Measurements from ENCODE around the gene ZNF333.

ZNF333 gene

DNA sequence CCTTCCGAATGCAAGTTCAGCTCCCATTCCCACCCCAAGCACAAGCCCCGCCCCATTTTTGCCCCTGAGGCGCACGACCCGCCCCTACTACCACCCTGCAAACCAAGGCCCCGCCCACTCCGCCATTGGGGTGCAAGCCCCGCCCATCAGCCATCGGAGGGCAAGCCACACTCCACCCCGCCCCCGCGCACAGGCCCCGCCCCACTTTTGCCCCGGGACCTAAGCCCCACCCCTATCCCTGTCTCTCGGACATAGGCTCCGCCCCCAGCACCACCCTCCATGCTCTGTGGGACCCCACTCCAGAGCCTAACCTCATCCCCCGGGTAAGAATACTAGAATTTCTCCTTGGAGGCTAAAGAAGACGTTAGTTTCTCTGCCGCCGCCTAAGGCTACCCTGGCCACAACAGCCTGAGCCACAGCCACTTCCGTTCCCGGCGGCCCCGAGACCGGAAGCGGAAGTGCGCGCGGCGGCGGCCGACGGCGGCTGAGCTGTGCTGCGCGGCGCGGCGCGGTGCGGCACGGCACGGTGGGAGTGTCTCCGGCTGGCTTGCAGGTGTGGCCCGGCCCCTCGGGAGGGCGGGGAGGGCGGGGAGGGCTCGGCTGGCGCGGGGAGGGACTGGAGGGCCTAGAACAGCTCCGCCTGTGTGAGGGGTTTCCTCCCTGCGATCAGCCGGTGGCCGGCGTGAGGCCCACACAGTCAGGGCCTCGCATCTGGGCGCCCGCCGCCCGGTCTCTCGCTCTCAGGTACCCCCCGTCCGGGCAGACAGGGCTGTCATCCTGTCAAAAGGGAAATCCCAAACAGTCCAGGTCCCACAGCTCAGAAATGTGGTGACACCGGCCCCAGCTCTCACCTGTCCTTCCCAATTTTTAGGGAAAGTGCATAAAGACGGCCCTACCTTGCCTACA, at the start of gene ZNF333 (continued):
- TF ChIP-seq PRDM10 (tag by site-specific recombination; IDR thresholded peaks at IDR 0.05) (peak; percentile 35; the same call in 1 of the 2 replicates), ZNF561 (tag by site-specific recombination; IDR thresholded peaks at IDR 0.05; ENCODE audit: borderline replicate concordance) (no peak), ZNF350 (tag by site-specific recombination; IDR thresholded peaks at IDR 0.05) (no peak), ZNF280D (tag by site-specific recombination; IDR thresholded peaks at IDR 0.05) (no peak), ZBTB8A (tag by site-specific recombination; IDR thresholded peaks at IDR 0.05) (peak; percentile 7; the same call in 1 of the 2 replicates), ZNF335 (tag by site-specific recombination; conservative IDR thresholded peaks at IDR 0.05) (peak; percentile 90), ZNF571 (tag by site-specific recombination; IDR thresholded peaks at IDR 0.05) (no peak), GLI4 (tag by site-specific recombination; IDR thresholded peaks at IDR 0.05) (no peak), ZNF404 (tag by site-specific recombination; IDR thresholded peaks at IDR 0.05) (no peak), ZNF529 (tag by site-specific recombination; IDR thresholded peaks at IDR 0.05; ENCODE audit: insufficient replicate concordance) (no peak), ZNF138 (tag by site-specific recombination; IDR thresholded peaks at IDR 0.05; ENCODE audit: borderline replicate concordance) (no peak), ZNF248 (tag by site-specific recombination; IDR thresholded peaks at IDR 0.05) (no peak), ZNF776 (tag by site-specific recombination; IDR thresholded peaks at IDR 0.05; ENCODE audit: borderline replicate concordance) (no peak), YY1 (tag by site-specific recombination; IDR thresholded peaks at IDR 0.05) (no peak), ZNF48 (tag by site-specific recombination; IDR thresholded peaks at IDR 0.05) (no peak), KLF7 (tag by site-specific recombination; IDR thresholded peaks at IDR 0.05; ENCODE audit: borderline replicate concordance) (no peak)
- TF ChIP-seq, protein P1, sequence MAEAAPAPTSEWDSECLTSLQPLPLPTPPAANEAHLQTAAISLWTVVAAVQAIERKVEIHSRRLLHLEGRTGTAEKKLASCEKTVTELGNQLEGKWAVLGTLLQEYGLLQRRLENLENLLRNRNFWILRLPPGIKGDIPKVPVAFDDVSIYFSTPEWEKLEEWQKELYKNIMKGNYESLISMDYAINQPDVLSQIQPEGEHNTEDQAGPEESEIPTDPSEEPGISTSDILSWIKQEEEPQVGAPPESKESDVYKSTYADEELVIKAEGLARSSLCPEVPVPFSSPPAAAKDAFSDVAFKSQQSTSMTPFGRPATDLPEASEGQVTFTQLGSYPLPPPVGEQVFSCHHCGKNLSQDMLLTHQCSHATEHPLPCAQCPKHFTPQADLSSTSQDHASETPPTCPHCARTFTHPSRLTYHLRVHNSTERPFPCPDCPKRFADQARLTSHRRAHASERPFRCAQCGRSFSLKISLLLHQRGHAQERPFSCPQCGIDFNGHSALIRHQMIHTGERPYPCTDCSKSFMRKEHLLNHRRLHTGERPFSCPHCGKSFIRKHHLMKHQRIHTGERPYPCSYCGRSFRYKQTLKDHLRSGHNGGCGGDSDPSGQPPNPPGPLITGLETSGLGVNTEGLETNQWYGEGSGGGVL (tag by site-specific recombination; IDR thresholded peaks at IDR 0.05): peak; percentile 83
- TF ChIP-seq, protein P2, sequence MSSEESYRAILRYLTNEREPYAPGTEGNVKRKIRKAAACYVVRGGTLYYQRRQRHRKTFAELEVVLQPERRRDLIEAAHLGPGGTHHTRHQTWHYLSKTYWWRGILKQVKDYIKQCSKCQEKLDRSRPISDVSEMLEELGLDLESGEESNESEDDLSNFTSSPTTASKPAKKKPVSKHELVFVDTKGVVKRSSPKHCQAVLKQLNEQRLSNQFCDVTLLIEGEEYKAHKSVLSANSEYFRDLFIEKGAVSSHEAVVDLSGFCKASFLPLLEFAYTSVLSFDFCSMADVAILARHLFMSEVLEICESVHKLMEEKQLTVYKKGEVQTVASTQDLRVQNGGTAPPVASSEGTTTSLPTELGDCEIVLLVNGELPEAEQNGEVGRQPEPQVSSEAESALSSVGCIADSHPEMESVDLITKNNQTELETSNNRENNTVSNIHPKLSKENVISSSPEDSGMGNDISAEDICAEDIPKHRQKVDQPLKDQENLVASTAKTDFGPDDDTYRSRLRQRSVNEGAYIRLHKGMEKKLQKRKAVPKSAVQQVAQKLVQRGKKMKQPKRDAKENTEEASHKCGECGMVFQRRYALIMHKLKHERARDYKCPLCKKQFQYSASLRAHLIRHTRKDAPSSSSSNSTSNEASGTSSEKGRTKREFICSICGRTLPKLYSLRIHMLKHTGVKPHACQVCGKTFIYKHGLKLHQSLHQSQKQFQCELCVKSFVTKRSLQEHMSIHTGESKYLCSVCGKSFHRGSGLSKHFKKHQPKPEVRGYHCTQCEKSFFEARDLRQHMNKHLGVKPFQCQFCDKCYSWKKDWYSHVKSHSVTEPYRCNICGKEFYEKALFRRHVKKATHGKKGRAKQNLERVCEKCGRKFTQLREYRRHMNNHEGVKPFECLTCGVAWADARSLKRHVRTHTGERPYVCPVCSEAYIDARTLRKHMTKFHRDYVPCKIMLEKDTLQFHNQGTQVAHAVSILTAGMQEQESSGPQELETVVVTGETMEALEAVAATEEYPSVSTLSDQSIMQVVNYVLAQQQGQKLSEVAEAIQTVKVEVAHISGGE (tag by site-specific recombination; conservative IDR thresholded peaks at IDR 0.05; ENCODE audit: low read depth): peak; percentile 92
- TF ChIP-seq, protein P3, sequence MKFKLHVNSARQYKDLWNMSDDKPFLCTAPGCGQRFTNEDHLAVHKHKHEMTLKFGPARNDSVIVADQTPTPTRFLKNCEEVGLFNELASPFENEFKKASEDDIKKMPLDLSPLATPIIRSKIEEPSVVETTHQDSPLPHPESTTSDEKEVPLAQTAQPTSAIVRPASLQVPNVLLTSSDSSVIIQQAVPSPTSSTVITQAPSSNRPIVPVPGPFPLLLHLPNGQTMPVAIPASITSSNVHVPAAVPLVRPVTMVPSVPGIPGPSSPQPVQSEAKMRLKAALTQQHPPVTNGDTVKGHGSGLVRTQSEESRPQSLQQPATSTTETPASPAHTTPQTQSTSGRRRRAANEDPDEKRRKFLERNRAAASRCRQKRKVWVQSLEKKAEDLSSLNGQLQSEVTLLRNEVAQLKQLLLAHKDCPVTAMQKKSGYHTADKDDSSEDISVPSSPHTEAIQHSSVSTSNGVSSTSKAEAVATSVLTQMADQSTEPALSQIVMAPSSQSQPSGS (tag by site-specific recombination; IDR thresholded peaks at IDR 0.05; ENCODE audit: low read depth): no peak
- TF ChIP-seq, protein P4, sequence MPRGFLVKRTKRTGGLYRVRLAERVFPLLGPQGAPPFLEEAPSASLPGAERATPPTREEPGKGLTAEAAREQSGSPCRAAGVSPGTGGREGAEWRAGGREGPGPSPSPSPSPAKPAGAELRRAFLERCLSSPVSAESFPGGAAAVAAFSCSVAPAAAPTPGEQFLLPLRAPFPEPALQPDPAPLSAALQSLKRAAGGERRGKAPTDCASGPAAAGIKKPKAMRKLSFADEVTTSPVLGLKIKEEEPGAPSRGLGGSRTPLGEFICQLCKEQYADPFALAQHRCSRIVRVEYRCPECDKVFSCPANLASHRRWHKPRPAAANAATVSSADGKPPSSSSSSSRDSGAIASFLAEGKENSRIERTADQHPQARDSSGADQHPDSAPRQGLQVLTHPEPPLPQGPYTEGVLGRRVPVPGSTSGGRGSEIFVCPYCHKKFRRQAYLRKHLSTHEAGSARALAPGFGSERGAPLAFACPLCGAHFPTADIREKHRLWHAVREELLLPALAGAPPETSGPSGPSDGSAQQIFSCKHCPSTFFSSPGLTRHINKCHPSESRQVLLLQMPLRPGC (tag by site-specific recombination; IDR thresholded peaks at IDR 0.05): no peak
- TF ChIP-seq, protein P5, sequence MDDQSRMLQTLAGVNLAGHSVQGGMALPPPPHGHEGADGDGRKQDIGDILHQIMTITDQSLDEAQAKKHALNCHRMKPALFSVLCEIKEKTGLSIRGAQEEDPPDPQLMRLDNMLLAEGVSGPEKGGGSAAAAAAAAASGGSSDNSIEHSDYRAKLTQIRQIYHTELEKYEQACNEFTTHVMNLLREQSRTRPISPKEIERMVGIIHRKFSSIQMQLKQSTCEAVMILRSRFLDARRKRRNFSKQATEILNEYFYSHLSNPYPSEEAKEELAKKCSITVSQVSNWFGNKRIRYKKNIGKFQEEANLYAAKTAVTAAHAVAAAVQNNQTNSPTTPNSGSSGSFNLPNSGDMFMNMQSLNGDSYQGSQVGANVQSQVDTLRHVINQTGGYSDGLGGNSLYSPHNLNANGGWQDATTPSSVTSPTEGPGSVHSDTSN (CRISPR knock-in tag; IDR thresholded peaks at IDR 0.05): no peak

All from HEK293 (cell line).